Loucy (cell line): ENCODE data around the gene INS.

Experiments
- CTCF ChIP-seq: fragments of 200-600 bp; sonication (generic); conservative IDR thresholded peaks from 2 replicates; pipeline ENCODE4 v1.5.1; 2014; ENCODE audit warnings: mild to moderate bottlenecking, antibody characterized with exemption, low read length
- EZH2phosphoT487 ChIP-seq: fragments of 200-600 bp; IDR thresholded peaks from 2 replicates; pipeline ENCODE4 v1.6.1; 2018; ENCODE audit warnings: antibody characterized with exemption, mild to moderate bottlenecking, moderate library complexity, borderline replicate concordance

- TF ChIP-seq CTCF (no peak), EZH2phosphoT487 (no peak)
These were observed 3.5 kb downstream of the INS start for GRCh38 chr11:2157294-2158040.
